Stimulated activated CD8-positive, alpha-beta memory T cell treated with anti-CD3 and anti-CD28 coated beads, Interleukin-12 subunit alpha, Interleukin-12 subunit beta, amount 100 ng/mL, for 24 hours (primary cell): ENCODE data around the gene MRPS2.
A peak's percentile ranks its signal among the peaks of the same experiment; 100 is the strongest.
"Not testable (repeated sequence)": the region's sequence is repeated elsewhere in the genome, so short reads cannot be mapped to it uniquely, and the experiment has no call there.

Source experiments
- DNase-seq: peaks from one replicate; pipeline ENCODE4 v3.0.0-alpha.2; 2020; ENCODE audit errors: extremely low read depth

The MRPS2 gene

GRCh38 chr9:135500525-135501260 is at the start of gene MRPS2:
MRPS2 (plus strand) TSS chr9:135500682; CDS start chr9:135500711, 29 bp downstream.
- DNase-seq, result peak; percentile 66

- DNase-seq, result no peak
These were observed 49.5 kb upstream of the MRPS2 start for GRCh38 chr9:135450956-135451355.

- DNase-seq, result not testable (repeated sequence)
These were observed 48.6 kb upstream of the MRPS2 start for GRCh38 chr9:135451909-135452308.

GRCh38 chr9:135454737-135455136 is 45.7 kb upstream of the MRPS2 start:
- DNase-seq, result no peak

- no peak for DNase-seq
These were observed 45.0 kb upstream of the MRPS2 start for GRCh38 chr9:135455401-135456030.

- no peak for DNase-seq
These were observed 43.9 kb upstream of the MRPS2 start for GRCh38 chr9:135456436-135457104.

GRCh38 chr9:135458478-135458877 is 42.0 kb upstream of the MRPS2 start:
- DNase-seq, result not testable (repeated sequence)

- no peak for DNase-seq
These were observed 38.5 kb upstream of the MRPS2 start for GRCh38 chr9:135461936-135462335.

GRCh38 chr9:135463140-135463539 is 37.3 kb upstream of the MRPS2 start:
- DNase-seq, result no peak

- no peak for DNase-seq
These were observed 36.3 kb upstream of the MRPS2 start for GRCh38 chr9:135464181-135464580.

GRCh38 chr9:135468854-135469521 is 31.5 kb upstream of the MRPS2 start:
- peak; percentile 23 for DNase-seq

GRCh38 chr9:135471791-135472640 is 28.5 kb upstream of the MRPS2 start:
- DNase-seq, result no peak

GRCh38 chr9:135473972-135474543 is 26.4 kb upstream of the MRPS2 start:
- DNase-seq, result no peak

GRCh38 chr9:135474915-135475314 is 25.6 kb upstream of the MRPS2 start:
- no peak for DNase-seq

- no peak for DNase-seq
These were observed 23.7 kb upstream of the MRPS2 start for GRCh38 chr9:135476561-135477355.

- DNase-seq, result no peak
These were observed 22.3 kb upstream of the MRPS2 start for GRCh38 chr9:135478191-135478590.

- no peak for DNase-seq
These were observed 21.5 kb upstream of the MRPS2 start for GRCh38 chr9:135478829-135479468.

- no peak for DNase-seq
These were observed 20.9 kb upstream of the MRPS2 start, which contains the start of gene PPP1R26 for GRCh38 chr9:135479469-135480052. PPP1R26 (plus strand) TSS chr9:135479782; CDS start chr9:135484511, 4,729 bp downstream.
